ENCODE results near the gene TCIRG1. TPM values are rescaled to one million over a fixed set of nuclear protein-coding genes. Genes with fewer than 3 reads are reported as not detected.

Gene TCIRG1
- total and polyA plus RNA-seq, 2 of the 13 experiments (the other 11 are each of a cell fraction or from before 2014, with no cell fraction given): 48.0 to 69.6 TPM

DNA sequence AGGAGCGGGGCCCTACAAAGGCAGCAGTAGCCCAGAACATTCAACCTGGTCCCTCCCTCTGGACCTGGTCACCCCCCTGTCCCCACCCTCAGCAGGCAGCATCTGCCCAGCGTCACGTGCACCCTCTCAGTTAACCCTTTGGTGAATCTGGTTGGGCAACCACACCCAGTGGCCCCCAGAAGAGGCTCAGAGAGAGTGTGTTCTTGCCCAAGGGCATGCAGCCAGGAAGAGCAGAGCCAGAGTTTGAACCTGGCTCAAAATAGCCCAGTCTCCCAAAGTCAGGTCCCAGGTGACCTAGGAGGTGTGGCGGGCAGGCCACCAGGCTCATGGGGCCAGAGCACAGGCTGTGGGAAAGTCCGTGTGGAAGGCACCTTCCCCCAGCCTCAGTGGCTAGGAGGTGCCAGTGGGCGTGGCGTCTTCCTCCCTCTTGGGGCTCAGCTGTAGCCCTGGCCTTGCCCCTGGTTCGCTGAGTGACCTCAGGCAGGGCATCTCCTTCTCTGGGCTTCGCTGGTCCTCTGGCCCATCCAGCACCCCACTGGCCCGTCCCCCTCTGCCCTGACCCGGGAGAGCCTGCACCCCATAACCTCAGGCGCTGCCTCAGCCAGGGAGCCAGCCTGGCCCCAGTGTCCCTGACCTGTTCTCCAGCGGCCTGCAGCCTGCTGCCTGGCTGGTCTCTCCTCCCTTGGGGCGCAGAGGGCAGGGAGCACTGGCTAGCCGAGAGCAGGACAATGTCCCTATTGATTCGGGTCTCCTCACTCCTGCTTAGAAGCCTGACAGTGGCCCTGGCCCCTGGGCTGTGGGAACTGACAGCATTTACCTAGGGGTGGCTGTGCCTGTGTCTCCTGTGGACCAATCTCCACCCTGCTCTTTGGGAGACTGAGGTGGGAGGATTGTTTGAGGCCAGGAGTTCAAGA, 21.7 kb upstream of the TCIRG1 start (continued):
- TF ChIP-seq, protein P1, sequence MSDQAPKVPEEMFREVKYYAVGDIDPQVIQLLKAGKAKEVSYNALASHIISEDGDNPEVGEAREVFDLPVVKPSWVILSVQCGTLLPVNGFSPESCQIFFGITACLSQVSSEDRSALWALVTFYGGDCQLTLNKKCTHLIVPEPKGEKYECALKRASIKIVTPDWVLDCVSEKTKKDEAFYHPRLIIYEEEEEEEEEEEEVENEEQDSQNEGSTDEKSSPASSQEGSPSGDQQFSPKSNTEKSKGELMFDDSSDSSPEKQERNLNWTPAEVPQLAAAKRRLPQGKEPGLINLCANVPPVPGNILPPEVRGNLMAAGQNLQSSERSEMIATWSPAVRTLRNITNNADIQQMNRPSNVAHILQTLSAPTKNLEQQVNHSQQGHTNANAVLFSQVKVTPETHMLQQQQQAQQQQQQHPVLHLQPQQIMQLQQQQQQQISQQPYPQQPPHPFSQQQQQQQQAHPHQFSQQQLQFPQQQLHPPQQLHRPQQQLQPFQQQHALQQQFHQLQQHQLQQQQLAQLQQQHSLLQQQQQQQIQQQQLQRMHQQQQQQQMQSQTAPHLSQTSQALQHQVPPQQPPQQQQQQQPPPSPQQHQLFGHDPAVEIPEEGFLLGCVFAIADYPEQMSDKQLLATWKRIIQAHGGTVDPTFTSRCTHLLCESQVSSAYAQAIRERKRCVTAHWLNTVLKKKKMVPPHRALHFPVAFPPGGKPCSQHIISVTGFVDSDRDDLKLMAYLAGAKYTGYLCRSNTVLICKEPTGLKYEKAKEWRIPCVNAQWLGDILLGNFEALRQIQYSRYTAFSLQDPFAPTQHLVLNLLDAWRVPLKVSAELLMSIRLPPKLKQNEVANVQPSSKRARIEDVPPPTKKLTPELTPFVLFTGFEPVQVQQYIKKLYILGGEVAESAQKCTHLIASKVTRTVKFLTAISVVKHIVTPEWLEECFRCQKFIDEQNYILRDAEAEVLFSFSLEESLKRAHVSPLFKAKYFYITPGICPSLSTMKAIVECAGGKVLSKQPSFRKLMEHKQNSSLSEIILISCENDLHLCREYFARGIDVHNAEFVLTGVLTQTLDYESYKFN (CRISPR knock-in tag; conservative IDR thresholded peaks at IDR 0.05): peak; percentile 92
- TF ChIP-seq, protein P2, sequence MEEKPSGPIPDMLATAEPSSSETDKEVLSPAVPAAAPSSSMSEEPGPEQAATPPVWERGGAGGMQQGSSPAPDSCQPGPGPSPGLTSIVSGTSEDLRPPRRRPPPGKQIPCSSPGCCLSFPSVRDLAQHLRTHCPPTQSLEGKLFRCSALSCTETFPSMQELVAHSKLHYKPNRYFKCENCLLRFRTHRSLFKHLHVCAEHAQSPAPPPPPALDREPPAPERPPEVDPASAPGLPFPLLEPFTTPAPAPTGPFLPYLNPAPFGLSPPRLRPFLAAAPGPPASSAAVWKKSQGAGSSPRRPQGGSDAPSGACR (CRISPR knock-in tag; IDR thresholded peaks at IDR 0.05): no peak; the same call in 1 of the 2 replicates
- TF ChIP-seq ZNF737 (CRISPR knock-in tag; IDR thresholded peaks at IDR 0.05; ENCODE audit: borderline replicate concordance) (no peak), ZMAT3 (CRISPR knock-in tag; conservative IDR thresholded peaks at IDR 0.05) (no peak), ZNF563 (CRISPR knock-in tag; IDR thresholded peaks at IDR 0.05) (0 out of 2 replicates have a peak, but pooled peaks have one; percentile 55), ZSCAN9 (CRISPR knock-in tag; IDR thresholded peaks at IDR 0.05; ENCODE audit: borderline replicate concordance) (peak; percentile 49; the same call in 1 of the 2 replicates), ZNF124 (CRISPR knock-in tag; IDR thresholded peaks at IDR 0.05) (peak; percentile 71), ZNF746 (CRISPR knock-in tag; IDR thresholded peaks at IDR 0.05) (peak; percentile 45; the same call in 1 of the 2 replicates), ZNF569 (CRISPR knock-in tag; IDR thresholded peaks at IDR 0.05; ENCODE audit: borderline replicate concordance) (no peak), DMAP1 (CRISPR knock-in tag; IDR thresholded peaks at IDR 0.05) (peak; percentile 54), POLR2AphosphoS2 (IDR thresholded peaks at IDR 0.05; ENCODE audit: low read depth, low read length) (no peak), PITX1 (CRISPR knock-in tag; IDR thresholded peaks at IDR 0.05) (peak; percentile 43)
- TF ChIP-seq, protein P3, sequence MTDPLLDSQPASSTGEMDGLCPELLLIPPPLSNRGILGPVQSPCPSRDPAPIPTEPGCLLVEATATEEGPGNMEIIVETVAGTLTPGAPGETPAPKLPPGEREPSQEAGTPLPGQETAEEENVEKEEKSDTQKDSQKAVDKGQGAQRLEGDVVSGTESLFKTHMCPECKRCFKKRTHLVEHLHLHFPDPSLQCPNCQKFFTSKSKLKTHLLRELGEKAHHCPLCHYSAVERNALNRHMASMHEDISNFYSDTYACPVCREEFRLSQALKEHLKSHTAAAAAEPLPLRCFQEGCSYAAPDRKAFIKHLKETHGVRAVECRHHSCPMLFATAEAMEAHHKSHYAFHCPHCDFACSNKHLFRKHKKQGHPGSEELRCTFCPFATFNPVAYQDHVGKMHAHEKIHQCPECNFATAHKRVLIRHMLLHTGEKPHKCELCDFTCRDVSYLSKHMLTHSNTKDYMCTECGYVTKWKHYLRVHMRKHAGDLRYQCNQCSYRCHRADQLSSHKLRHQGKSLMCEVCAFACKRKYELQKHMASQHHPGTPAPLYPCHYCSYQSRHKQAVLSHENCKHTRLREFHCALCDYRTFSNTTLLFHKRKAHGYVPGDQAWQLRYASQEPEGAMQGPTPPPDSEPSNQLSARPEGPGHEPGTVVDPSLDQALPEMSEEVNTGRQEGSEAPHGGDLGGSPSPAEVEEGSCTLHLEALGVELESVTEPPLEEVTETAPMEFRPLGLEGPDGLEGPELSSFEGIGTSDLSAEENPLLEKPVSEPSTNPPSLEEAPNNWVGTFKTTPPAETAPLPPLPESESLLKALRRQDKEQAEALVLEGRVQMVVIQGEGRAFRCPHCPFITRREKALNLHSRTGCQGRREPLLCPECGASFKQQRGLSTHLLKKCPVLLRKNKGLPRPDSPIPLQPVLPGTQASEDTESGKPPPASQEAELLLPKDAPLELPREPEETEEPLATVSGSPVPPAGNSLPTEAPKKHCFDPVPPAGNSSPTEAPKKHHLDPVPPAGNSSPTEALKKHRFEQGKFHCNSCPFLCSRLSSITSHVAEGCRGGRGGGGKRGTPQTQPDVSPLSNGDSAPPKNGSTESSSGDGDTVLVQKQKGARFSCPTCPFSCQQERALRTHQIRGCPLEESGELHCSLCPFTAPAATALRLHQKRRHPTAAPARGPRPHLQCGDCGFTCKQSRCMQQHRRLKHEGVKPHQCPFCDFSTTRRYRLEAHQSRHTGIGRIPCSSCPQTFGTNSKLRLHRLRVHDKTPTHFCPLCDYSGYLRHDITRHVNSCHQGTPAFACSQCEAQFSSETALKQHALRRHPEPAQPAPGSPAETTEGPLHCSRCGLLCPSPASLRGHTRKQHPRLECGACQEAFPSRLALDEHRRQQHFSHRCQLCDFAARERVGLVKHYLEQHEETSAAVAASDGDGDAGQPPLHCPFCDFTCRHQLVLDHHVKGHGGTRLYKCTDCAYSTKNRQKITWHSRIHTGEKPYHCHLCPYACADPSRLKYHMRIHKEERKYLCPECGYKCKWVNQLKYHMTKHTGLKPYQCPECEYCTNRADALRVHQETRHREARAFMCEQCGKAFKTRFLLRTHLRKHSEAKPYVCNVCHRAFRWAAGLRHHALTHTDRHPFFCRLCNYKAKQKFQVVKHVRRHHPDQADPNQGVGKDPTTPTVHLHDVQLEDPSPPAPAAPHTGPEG (CRISPR knock-in tag; IDR thresholded peaks at IDR 0.05): no peak; the same call in 1 of the 2 replicates
- TF ChIP-seq, protein P4, sequence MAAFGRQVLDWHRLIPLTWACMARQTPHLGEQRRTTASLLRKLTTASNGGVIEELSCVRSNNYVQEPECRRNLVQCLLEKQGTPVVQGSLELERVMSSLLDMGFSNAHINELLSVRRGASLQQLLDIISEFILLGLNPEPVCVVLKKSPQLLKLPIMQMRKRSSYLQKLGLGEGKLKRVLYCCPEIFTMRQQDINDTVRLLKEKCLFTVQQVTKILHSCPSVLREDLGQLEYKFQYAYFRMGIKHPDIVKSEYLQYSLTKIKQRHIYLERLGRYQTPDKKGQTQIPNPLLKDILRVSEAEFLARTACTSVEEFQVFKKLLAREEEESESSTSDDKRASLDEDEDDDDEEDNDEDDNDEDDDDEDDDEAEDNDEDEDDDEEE (CRISPR knock-in tag; IDR thresholded peaks at IDR 0.05): peak; percentile 83; the same call in 1 of the 2 replicates
- TF ChIP-seq, protein P5, sequence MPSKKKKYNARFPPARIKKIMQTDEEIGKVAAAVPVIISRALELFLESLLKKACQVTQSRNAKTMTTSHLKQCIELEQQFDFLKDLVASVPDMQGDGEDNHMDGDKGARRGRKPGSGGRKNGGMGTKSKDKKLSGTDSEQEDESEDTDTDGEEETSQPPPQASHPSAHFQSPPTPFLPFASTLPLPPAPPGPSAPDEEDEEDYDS (CRISPR knock-in tag; IDR thresholded peaks at IDR 0.05): peak; percentile 67

All from HepG2 (cell line).